ENCODE results near the gene ZNF688. TPM values are rescaled to one million over a fixed set of nuclear protein-coding genes. Genes with fewer than 3 reads are reported as not detected.

Gene ZNF688
- total and polyA plus RNA-seq, 4 donors: 3.4 to 8.9 (median 4.8) TPM

GRCh38 chr16:30602616-30603277 lies 31.2 kb upstream of the ZNF688 start:
- TF ChIP-seq RXRA (IDR thresholded peaks at IDR 0.05) (no peak), JUND (IDR thresholded peaks at IDR 0.05) (no peak), TAF1 (conservative IDR thresholded peaks at IDR 0.05) (no peak), ZBTB33 (IDR thresholded peaks at IDR 0.05) (no peak), MAX (IDR thresholded peaks at IDR 0.05) (no peak)
- no peak for DNase-seq (ENCODE audit: low spot score)
- no peaks in the 10 kb centered on the region for H3K9me3 ChIP-seq (ENCODE audit: control insufficient read depth in 4 of 4, low read length in 3 of 4)
- peaks cover 2 to 8% (median 3%) of the 10 kb centered on the region in 4 donors for H3K36me3 ChIP-seq (ENCODE audit: control insufficient read depth in 4 of 4, insufficient read depth in 3 of 4, low read depth in 1 of 4, low read length in 3 of 4)
- H3K9ac ChIP-seq (ENCODE audit: low read depth in 1 of 2, low read length in 2 of 2): no peak overlapping the region
- H3K4me1 ChIP-seq (ENCODE audit: control insufficient read depth in 4 of 4, insufficient read depth in 4 of 4, low read length in 3 of 4): peaks cover 12 to 40% (median 31%) of the 10 kb centered on the region in 4 donors
- WGBS: 74% methylated on average over 4 of the region's 4 CpGs
- no peak overlapping the region for H3K4me3 ChIP-seq (ENCODE audit: low read depth in 1 of 3, low read length in 3 of 3)
- peak overlapping the region; percentile 19 to 94 for H3K27ac ChIP-seq (ENCODE audit: low read depth in 1 of 2, low read length in 2 of 2)
- no peaks in the 10 kb centered on the region for H3K27me3 ChIP-seq (ENCODE audit: control insufficient read depth in 4 of 4, insufficient read depth in 4 of 4, low read length in 3 of 4)

- TF ChIP-seq HNF4G (IDR thresholded peaks at IDR 0.05) (no peak), CTCF (IDR thresholded peaks at IDR 0.05; ENCODE audit: low read depth, low read length, missing input control) (no peak), MAX (IDR thresholded peaks at IDR 0.05) (no peak), SP1 (IDR thresholded peaks at IDR 0.05) (no peak), FOXA2 (IDR thresholded peaks at IDR 0.05) (no peak), YY1 (IDR thresholded peaks at IDR 0.05) (no peak), ZBTB33 (IDR thresholded peaks at IDR 0.05) (no peak), GABPA (IDR thresholded peaks at IDR 0.05 in 1 of 2, conservative IDR thresholded peaks at IDR 0.05 in 1 of 2) (no peak), HNF4A (conservative IDR thresholded peaks at IDR 0.05) (no peak), RXRA (IDR thresholded peaks at IDR 0.05) (no peak), TAF1 (conservative IDR thresholded peaks at IDR 0.05) (no peak), ATF3 (IDR thresholded peaks at IDR 0.05) (no peak), NR2F2 (IDR thresholded peaks at IDR 0.05) (no peak), REST (IDR thresholded peaks at IDR 0.05) (no peak), RAD21 (IDR thresholded peaks at IDR 0.05) (no peak), JUND (IDR thresholded peaks at IDR 0.05) (no peak)
- Histone ChIP-seq H3K27me3 (ENCODE audit: control insufficient read depth in 4 of 4, insufficient read depth in 4 of 4, low read length in 3 of 4) (no peaks in the 10 kb centered on the region), H3K4me3 (ENCODE audit: low read depth in 1 of 3, low read length in 3 of 3) (no peak overlapping the region), H3K9me3 (ENCODE audit: control insufficient read depth in 4 of 4, low read length in 3 of 4) (no peaks in the 10 kb centered on the region), H3K36me3 (ENCODE audit: control insufficient read depth in 4 of 4, insufficient read depth in 3 of 4, low read depth in 1 of 4, low read length in 3 of 4) (peaks cover 2 to 8% (median 3%) of the 10 kb centered on the region in 4 donors), H3K4me1 (ENCODE audit: control insufficient read depth in 4 of 4, insufficient read depth in 4 of 4, low read length in 3 of 4) (peaks cover 12 to 40% (median 31%) of the 10 kb centered on the region in 4 donors), H3K9ac (ENCODE audit: low read depth in 1 of 2, low read length in 2 of 2) (no peak overlapping the region), H3K27ac (ENCODE audit: low read depth in 1 of 2, low read length in 2 of 2) (no peak overlapping the region)
- 86% methylated on average over 4 of the region's 4 CpGs for WGBS
- DNase-seq (ENCODE audit: low spot score): no peak
These were observed 30.5 kb upstream of the ZNF688 start for GRCh38 chr16:30601966-30602365.

Measured in liver (tissue), 9 donors.